K562 (cell line): ENCODE measurements around the gene NOTCH1. TPM values are rescaled to one million over a fixed set of nuclear protein-coding genes. Genes with fewer than 3 reads are reported as not detected.

ENCODE experiments used
- CTBP1 ChIP-seq: fragments of 450-650 bp; IDR thresholded peaks from 2 replicates; pipeline ENCODE4 v1.6.1; 2016; ENCODE audit warnings: borderline replicate concordance
- DMBX1 ChIP-seq: fragments of 250-450 bp; sonication (Bioruptor Pico); IDR thresholded peaks from 2 replicates; pipeline ENCODE4 v1.8.0; 2022; ENCODE audit warnings: inconsistent platforms, mild to moderate bottlenecking, moderate library complexity, borderline replicate concordance
- EP300 ChIP-seq: IDR thresholded peaks from 2 replicates; pipeline ENCODE4 v1.6.1; 2012; ENCODE audit warnings: low read length, improper control_type of control experiment
- FOXJ3 ChIP-seq: sonication (generic); formaldehyde crosslinking; IDR thresholded peaks from 2 replicates; pipeline ENCODE4 v1.4.0; 2020; ENCODE audit warnings: mild to moderate bottlenecking, missing genetic modification reagents
- HLTF ChIP-seq: fragments of 450-650 bp; IDR thresholded peaks from 2 replicates; pipeline ENCODE4 v1.6.1; 2016
- HNRNPUL1 ChIP-seq: fragments of 200-400 bp; formaldehyde crosslinking; IDR thresholded peaks from 2 replicates; pipeline ENCODE4 v1.6.1; 2017; ENCODE audit warnings: low read length
- IFI16 ChIP-seq: fragments of 250-450 bp; sonication (Bioruptor Pico); IDR thresholded peaks from 2 replicates; pipeline ENCODE4 v2.1.2; 2022; ENCODE audit warnings: mild to moderate bottlenecking, inconsistent platforms
- L3MBTL2 ChIP-seq: fragments of 450-650 bp; IDR thresholded peaks from 2 replicates; pipeline ENCODE4 v1.6.1; 2016; ENCODE audit warnings: mild to moderate bottlenecking, moderate library complexity
- MTF1 ChIP-seq: fragments of 250-450 bp; sonication (Bioruptor Pico); IDR thresholded peaks from 2 replicates; pipeline ENCODE4 v1.9.0; 2021; ENCODE audit warnings: moderate library complexity, mild to moderate bottlenecking, inconsistent platforms, borderline replicate concordance
- NCOA4 ChIP-seq: fragments of 450-650 bp; IDR thresholded peaks from 2 replicates; pipeline ENCODE4 v1.6.1; 2018; ENCODE audit warnings: mild to moderate bottlenecking; ENCODE audit not compliant: partially characterized antibody
- NRF1 ChIP-seq, 2 experiments: fragments of 450-650 bp; IDR thresholded peaks in 1 of 2; conservative IDR thresholded peaks in 1 of 2; 2 replicates each; pipeline ENCODE4 v1.6.1; 2014; ENCODE audit warnings: mild to moderate bottlenecking in 2 of 2
- POLR2AphosphoS2 ChIP-seq: IDR thresholded peaks from 2 replicates; pipeline ENCODE4 v1.6.1; 2012; ENCODE audit warnings: low read length, improper control_type of control experiment
- POLR2B ChIP-seq: fragments of 450-650 bp; IDR thresholded peaks from 2 replicates; pipeline ENCODE4 v1.6.1; 2018; ENCODE audit warnings: low read depth; ENCODE audit not compliant: partially characterized antibody
- RAD21 ChIP-seq, 2 experiments: fragments of 250-450 bp in 1 of 2; fragments of 450-650 bp in 1 of 2; sonication (Bioruptor Pico) in 1 of 2; formaldehyde crosslinking in 1 of 2; IDR thresholded peaks in 1 of 2; conservative IDR thresholded peaks in 1 of 2; 2 replicates each; pipeline versions ENCODE4 v1.4.0 to v1.8.0; 2020 to 2022; ENCODE audit warnings: mild to moderate bottlenecking in 2 of 2, moderate library complexity in 1 of 2
- SAP30 ChIP-seq: fragments of 200-600 bp; sonication (generic); IDR thresholded peaks from 2 replicates; pipeline ENCODE4 v1.6.1; 2012; ENCODE audit warnings: borderline replicate concordance, low read depth, mild to moderate bottlenecking, moderate library complexity, low read length, control low read depth, inconsistent platforms; ENCODE audit not compliant: insufficient read depth, poor library complexity, severe bottlenecking
- SOX6 ChIP-seq: fragments of 450-650 bp; IDR thresholded peaks from 2 replicates; pipeline ENCODE4 v1.6.1; 2014; ENCODE audit warnings: mild to moderate bottlenecking
- TCF7 ChIP-seq: sonication (generic); IDR thresholded peaks from 2 replicates; pipeline ENCODE4 v1.6.1; 2016; ENCODE audit warnings: antibody characterized with exemption, borderline replicate concordance
- TOE1 ChIP-seq, 2 experiments: fragments of 450-650 bp in 1 of 2; sonication (generic) in 1 of 2; formaldehyde crosslinking in 1 of 2; IDR thresholded peaks; 2 replicates each; pipeline versions ENCODE4 v1.7.1 to v1.8.0; 2016 to 2022; ENCODE audit warnings: borderline replicate concordance in 2 of 2, mild to moderate bottlenecking in 2 of 2, antibody characterized with exemption in 1 of 2, inconsistent platforms in 1 of 2, low read depth in 1 of 2, missing genetic modification reagents in 1 of 2, moderate library complexity in 1 of 2
- ZEB2 ChIP-seq: fragments of 450-650 bp; IDR thresholded peaks from 2 replicates; pipeline ENCODE4 v1.6.1; 2016
- ZNF263 ChIP-seq: sonication (generic); formaldehyde crosslinking; IDR thresholded peaks from 2 replicates; pipeline ENCODE4 v1.8.0; 2022; ENCODE audit warnings: mild to moderate bottlenecking, missing genetic modification reagents, borderline replicate concordance
- polyA plus RNA-seq, 8 experiments: library from polyadenylated mRNA; depleted of rRNA in 4 of 8; stranded (reverse) in 5 of 8; unstranded in 3 of 8; fragments of >200 nt; fragmentation: Nextera tagmentation in 2 of 8; fragmentation: Illumina TruSeq in 1 of 8; extraction: Ambion mirVana in 2 of 8; extraction: Trizol in 1 of 8; gene quantifications; 2 replicates each; pipeline versions ENCODE4 v1.2.1 to v1.2.3, GENCODE V29; 2011 to 2014; ENCODE audit warnings: inconsistent platforms in 1 of 8, missing spikeins in 1 of 8
- total RNA-seq, 7 experiments: library from RNA; depleted of rRNA in 6 of 7; stranded (reverse); fragments of >200 nt in 6 of 7; fragmentation: Illumina TruSeq in 2 of 7; extraction: Trizol in 2 of 7; gene quantifications; 2 replicates each; pipeline versions ENCODE4 v1.2.1 to v1.2.3, GENCODE V29; 2011 to 2021; ENCODE audit warnings: low replicate concordance in 1 of 7
- TF ChIP-seq, protein P1 (sequence below), 2 experiments: fragments of 450-650 bp in 1 of 2; sonication (generic) in 1 of 2; formaldehyde crosslinking; conservative IDR thresholded peaks; 2 replicates each; pipeline versions ENCODE4 v1.4.0 to v1.8.1; 2020 to 2022; ENCODE audit warnings: mild to moderate bottlenecking in 1 of 2, missing genetic modification reagents in 1 of 2
- TF ChIP-seq, protein P2 (sequence below): sonication (generic); formaldehyde crosslinking; IDR thresholded peaks from 2 replicates; pipeline ENCODE4 v1.8.1; 2023; ENCODE audit warnings: mild to moderate bottlenecking, missing genetic modification reagents, moderate library complexity

NOTCH1 gene
- total and polyA plus RNA-seq, 9 of the 15 experiments (the other 6 are each of a cell fraction or from before 2014, with no cell fraction given), result 0.03 to 31.4 (median 2.3) TPM

DNA sequence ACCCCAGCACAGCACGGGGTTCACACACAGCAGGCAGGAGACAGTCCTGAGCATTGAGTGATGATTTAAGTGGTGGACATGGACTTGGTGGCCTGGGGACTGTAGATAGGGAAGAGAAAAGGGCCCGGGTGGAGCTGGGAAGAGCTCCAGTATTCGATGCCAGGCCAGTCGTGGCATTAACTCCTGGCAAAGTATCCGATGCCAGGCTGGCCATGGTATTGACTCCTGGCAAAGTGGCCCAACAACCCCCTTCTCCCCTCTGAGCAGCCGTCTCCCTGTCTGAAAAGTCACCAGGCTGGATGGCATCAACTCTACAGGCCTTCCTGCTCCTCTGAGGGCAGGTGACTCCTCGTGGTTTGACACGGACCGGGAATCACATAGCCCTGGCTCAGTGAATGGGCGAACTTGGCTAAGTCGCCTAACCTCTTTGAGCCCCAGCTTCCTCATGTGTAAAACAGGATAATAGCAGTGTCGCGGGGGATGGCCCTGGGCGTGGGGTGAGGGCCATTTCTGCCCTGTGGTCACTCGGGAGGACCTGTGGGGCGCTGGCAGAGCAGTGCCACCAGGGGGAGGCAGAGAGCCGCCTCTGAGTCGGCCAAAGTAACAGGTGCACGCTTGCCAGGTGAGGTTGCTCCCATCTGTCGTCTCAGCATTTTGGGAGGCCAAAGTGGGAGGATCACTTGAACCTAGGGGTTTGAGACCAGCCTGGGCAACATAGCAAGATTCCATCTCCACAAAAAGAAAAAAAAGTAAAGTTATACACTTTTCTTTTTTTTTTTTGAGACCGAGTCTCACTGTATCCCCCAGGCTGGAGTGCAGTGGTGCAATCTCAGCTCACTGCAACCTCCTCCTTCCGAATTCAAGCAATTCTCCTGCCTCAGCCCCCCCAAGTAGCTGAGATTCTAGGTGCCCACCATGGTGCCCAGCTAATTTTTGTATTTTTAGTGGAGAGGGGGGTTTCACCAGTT, 57.3 kb downstream of the NOTCH1 start (continued):
- TF ChIP-seq TOE1 (IDR thresholded peaks at IDR 0.05; ENCODE audit: borderline replicate concordance), result no peak
- TF ChIP-seq TOE1 (CRISPR knock-in tag; IDR thresholded peaks at IDR 0.05; ENCODE audit: borderline replicate concordance, low read depth), result no peak
- TF ChIP-seq POLR2AphosphoS2, result no peak
- no peak for TF ChIP-seq L3MBTL2
- peak; percentile 67; the same call in 1 of the 2 replicates for TF ChIP-seq ZNF263 (CRISPR knock-in tag)
- TF ChIP-seq ZEB2, result peak; percentile 89
- no peak for TF ChIP-seq HNRNPUL1
- no peak for TF ChIP-seq DMBX1
- TF ChIP-seq CTBP1, result peak; percentile 64; the same call in 1 of the 2 replicates
- no peak for TF ChIP-seq HLTF
- TF ChIP-seq IFI16 (CRISPR knock-in tag), result no peak
- TF ChIP-seq, protein P1, sequence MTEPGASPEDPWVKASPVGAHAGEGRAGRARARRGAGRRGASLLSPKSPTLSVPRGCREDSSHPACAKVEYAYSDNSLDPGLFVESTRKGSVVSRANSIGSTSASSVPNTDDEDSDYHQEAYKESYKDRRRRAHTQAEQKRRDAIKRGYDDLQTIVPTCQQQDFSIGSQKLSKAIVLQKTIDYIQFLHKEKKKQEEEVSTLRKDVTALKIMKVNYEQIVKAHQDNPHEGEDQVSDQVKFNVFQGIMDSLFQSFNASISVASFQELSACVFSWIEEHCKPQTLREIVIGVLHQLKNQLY (CRISPR knock-in tag; conservative IDR thresholded peaks at IDR 0.05), result no peak
- TF ChIP-seq, protein P2, sequence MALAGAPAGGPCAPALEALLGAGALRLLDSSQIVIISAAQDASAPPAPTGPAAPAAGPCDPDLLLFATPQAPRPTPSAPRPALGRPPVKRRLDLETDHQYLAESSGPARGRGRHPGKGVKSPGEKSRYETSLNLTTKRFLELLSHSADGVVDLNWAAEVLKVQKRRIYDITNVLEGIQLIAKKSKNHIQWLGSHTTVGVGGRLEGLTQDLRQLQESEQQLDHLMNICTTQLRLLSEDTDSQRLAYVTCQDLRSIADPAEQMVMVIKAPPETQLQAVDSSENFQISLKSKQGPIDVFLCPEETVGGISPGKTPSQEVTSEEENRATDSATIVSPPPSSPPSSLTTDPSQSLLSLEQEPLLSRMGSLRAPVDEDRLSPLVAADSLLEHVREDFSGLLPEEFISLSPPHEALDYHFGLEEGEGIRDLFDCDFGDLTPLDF (CRISPR knock-in tag), result no peak
- no peak for TF ChIP-seq TCF7
- TF ChIP-seq POLR2B, result no peak
- peak; percentile 96 to 99 for TF ChIP-seq RAD21 (CRISPR knock-in tag; conservative IDR thresholded peaks at IDR 0.05 in 1 of 2, IDR thresholded peaks at IDR 0.05 in 1 of 2)
- TF ChIP-seq MTF1 (CRISPR knock-in tag), result no peak
- TF ChIP-seq SAP30, result no peak
- no peak for TF ChIP-seq EP300
- no peak for TF ChIP-seq FOXJ3
- no peak for TF ChIP-seq NRF1 (conservative IDR thresholded peaks at IDR 0.05 in 1 of 2, IDR thresholded peaks at IDR 0.05 in 1 of 2)
- no peak for TF ChIP-seq SOX6
- TF ChIP-seq NCOA4, result no peak
